Measurements from ENCODE around the gene DPH7.
"Not testable (repeated sequence)": the region's sequence is repeated elsewhere in the genome, so short reads cannot be mapped to it uniquely, and the experiment has no call there.

Gene DPH7

DNA sequence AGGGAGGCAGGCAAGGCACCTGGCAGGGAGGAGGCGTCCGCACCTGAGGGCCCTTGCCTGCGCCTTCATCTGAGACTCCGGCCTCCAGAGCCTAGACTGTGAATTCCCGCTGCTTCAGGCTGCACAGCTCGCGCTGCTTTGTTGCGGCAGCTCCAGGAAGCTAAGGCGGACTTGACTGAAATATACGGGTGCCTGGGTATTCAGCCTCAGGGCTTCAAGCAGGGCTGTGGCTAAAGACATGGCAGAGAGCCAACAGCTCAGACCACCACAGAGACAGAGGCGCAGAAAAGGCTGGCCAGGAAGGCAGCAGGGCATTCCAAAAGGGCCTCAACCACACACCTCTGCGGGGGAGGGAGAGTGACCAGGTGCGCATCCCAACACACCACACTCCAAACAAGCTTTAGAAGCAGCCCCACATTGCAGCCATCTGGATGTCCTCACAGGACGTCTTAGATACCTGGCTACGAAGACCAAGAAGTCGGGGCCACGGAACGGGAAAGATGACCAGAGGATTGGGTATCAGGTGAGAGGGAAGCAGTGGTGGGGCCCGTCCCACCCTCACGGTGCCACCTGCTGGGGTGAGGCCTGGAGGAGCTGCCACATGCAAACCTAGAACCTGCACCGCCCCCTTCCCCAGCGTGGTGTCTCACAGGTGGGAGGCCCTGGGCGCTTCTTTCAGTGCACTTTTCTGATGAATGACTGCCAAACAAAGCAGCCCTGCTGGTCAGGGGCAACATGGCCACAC is 1.7 kb upstream of the DPH7 start:
- DNase-seq (ENCODE audit: low read depth): no peak

- DNase-seq (ENCODE audit: low read depth): no peak
Observed at GRCh38 chr9:137579259-137579604, 507 bp upstream of the DPH7 start.

DNA sequence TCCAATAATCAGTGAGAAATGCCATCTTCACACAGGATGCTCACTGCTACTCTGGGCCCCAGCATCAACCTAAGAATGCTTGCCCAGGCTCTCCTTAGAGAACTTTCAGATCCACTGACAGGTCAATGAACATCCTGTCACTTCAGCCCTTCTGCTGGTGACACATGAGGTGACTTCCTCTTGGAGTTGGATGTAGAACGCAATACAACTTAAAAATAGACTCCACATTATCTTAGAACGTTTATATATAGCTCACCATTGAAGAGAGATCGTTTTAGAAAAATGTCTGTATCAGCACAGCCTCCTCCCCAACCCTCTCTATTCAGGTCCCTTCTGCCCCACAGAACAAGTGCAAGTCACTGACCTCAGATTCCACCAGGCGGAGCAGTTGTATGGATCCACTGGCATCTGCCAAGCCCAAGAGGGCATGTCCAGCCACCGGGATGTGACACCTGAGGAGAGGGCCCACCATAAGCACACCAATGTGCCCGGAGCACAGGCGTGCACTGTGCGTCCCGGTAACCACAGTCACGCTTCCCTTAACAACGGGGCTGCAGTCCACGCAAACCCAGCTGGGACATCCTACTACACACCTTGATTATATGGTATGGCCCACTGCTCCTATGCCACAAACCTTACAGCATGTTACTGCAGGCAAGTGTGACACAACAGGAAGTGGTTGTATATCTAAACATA is 2.9 kb downstream of the DPH7 start:
- DNase-seq (ENCODE audit: low read depth): no peak

- DNase-seq (ENCODE audit: low read depth): no peak
Observed at GRCh38 chr9:137575364-137575715, 3.4 kb downstream of the DPH7 start.

DNA sequence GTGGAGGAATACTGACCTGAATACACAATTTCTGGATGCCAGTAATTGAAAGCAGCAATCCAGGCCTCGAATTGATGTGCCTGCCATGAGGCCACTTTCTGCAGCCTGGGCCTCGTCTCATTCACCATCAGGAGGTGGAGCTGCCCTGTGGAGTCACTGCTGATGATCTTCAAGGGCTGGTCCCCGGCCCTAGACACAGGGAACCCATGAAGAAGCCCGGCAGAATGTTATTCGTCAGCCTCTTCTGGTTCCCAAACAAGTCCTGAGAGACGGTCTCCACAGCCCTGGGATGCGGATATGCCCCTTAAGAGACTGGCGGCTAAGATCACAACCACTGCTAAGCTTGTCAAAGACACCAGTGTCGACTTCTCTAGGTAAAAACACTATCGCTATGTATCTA is 4.5 kb downstream of the DPH7 start:
- DNase-seq (ENCODE audit: low read depth): no peak

- DNase-seq (ENCODE audit: low read depth): no peak
Observed at GRCh38 chr9:137570566-137570965, 8.2 kb downstream of the DPH7 start.

DNA sequence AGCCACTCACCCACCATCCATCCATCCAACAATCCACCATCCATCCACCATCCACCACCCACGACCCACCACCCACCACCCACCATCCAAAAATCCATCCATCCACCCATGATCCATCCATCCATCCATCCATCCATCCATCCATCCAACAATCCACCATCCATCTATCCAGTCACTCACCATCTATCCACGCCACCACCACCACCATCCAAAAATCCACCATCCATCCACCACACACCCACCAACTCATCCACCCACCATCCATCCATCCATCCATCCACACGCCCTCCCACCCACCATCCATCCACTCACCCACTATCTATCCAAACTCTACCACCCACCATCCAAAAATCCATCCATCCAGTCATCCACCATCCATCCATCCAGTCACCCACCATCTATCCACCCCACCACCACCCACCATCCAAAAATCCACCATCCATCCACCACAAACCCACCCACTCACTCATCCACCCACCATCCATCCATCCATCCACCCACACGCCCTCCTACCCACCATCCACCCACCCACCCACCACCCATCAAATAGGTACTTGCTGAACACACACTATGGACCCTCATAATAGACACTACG is 9.0 kb downstream of the DPH7 start:
- no peak for DNase-seq (ENCODE audit: low read depth)

- DNase-seq (ENCODE audit: low read depth): not testable (repeated sequence)
Observed at GRCh38 chr9:137568445-137568844, 10.3 kb downstream of the DPH7 start.

DNA sequence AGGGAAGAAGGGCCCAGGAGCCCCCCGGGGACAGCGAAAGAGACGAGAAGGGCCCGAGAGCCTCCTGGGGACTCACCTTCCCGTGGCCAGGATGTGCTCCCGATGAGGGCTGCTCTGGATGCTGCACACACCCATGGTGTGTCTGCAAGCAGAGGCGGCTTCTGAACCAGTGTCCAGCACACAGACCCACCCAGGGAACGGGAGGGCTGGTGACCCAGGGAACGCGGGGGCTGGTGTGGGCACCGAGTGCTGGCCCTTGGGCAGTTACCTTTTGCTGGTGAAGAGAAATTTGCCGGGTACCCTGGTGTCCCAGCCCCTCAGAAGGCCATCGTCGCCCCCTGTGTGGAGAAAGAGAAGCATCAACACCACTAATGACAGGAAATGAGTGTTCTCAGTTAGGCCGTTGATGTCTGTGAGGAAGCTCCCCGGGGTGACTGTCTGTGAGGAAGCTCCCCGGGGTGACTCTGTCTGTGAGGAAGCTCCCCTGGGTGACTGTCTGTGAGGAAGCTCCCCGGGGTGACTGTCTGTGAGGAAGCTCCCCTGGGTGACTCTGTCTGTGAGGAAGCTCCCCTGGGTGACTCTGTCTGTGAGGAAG is 13.8 kb downstream of the DPH7 start:
- DNase-seq (ENCODE audit: low read depth): no peak

DNA sequence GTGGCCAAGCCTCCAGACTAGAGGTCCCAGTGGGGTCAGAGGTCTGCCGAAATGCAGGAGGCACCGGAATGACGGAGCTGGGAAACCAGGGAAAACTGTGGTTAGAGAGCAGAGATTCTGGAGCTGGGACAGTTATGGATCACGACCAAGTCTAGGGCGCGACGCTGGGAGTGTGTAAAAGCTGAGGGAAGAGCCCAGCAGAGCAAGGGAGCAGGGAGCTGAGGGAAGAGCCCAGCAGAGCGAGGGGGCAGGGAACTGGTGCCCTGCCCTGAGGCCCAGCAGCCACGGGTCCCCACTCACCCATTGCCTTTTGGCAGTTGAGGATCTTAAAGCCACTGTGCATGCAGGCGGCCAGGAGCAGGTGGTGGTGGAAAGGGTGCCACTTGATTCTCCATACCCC is 14.6 kb downstream of the DPH7 start:
- DNase-seq (ENCODE audit: low read depth): no peak

DNA sequence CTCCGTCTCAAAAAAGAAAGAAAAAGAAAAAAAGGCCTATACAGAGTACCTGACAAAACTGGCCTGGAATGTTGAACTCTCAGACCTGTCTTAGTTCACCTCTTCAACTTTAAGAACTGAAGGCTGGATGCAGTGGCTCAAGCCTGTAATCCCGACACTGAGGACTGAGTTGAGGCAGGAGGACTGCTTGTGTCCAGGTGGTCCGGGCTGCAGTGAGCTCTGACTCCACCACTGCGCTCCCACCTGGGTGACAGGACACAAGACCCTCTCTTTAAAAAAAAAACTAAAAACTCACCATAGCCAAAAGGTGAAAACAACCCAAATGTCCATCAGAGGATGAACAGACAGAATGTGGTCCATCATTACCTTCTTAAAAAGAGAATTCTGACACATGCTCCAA is 20.6 kb downstream of the DPH7 start:
- no peak for DNase-seq (ENCODE audit: low read depth)

- DNase-seq (ENCODE audit: low read depth): no peak
Observed at GRCh38 chr9:137556069-137556838, 22.5 kb downstream of the DPH7 start.

- no peak for DNase-seq (ENCODE audit: low read depth)
Observed at GRCh38 chr9:137555179-137555578, 23.5 kb downstream of the DPH7 start.

DNA sequence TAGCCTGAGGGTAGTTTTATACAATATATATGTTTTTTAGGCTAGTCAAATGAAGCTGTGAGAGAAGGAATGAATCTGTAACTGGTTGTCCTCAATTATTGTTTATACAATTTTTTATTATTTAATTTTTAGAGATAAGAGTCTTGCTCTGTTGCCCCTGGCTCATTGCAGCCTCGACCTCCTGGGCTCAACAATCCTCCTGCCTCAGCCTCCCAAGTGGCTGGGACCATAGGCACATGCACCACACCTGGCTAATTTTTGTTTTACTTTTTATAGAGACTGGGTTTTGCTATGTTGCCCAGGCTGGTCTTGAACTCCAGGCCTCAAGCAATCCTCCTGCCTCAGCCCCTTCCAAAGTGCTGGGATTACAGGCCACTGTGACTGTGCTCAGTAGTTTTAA is 24.4 kb downstream of the DPH7 start:
- DNase-seq (ENCODE audit: low read depth): no peak

- DNase-seq (ENCODE audit: low read depth): not testable (repeated sequence)
Observed at GRCh38 chr9:137553654-137554053, 25.1 kb downstream of the DPH7 start.

DNA sequence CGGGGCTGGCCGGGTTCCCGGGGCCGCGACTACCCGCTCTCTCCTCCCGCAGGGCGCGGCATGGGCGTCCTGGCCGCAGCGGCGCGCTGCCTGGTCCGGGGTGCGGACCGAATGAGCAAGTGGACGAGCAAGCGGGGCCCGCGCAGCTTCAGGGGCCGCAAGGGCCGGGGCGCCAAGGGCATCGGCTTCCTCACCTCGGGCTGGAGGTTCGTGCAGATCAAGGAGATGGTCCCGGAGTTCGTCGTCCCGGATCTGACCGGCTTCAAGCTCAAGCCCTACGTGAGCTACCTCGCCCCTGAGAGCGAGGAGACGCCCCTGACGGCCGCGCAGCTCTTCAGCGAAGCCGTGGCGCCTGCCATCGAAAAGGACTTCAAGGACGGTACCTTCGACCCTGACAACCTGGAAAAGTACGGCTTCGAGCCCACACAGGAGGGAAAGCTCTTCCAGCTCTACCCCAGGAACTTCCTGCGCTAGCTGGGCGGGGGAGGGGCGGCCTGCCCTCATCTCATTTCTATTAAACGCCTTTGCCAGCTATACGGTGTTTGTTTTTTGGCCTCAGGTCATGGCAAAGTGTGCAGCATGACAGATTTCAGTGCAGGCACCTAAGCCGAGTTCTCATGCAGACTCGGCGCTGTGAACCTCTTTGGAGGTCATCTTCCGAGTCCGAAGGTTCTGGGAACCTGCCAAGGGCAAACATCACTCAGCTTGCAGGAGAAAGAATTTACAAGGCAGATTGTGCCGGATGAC is 26.5 kb downstream of the DPH7 start:
- no peak for DNase-seq (ENCODE audit: low read depth)

- DNase-seq (ENCODE audit: low read depth): peak; percentile 83
Observed at GRCh38 chr9:137551264-137552021, 27.3 kb downstream of the DPH7 start, which contains the start of gene MRPL41. Gene MRPL41 (plus strand): TSS chr9:137551879. CDS start chr9:137552082, 203 bp downstream.

- not testable (repeated sequence) for DNase-seq (ENCODE audit: low read depth)
Observed at GRCh38 chr9:137550958-137551263, 27.8 kb downstream of the DPH7 start.

GRCh38 chr9:137550231-137550621 is 28.5 kb downstream of the DPH7 start, which contains the start of gene PNPLA7:
Gene PNPLA7 (minus strand): TSS chr9:137550402. CDS start chr9:137550197, 205 bp downstream.
- peak; percentile 35 for DNase-seq (ENCODE audit: low read depth)

- DNase-seq (ENCODE audit: low read depth): no peak
Observed at GRCh38 chr9:137547687-137548543, 30.8 kb downstream of the DPH7 start.
